Keratinocyte (primary cell): Measurements from ENCODE around the gene CIDEA. TPM values are rescaled to one million over a fixed set of nuclear protein-coding genes. Genes with fewer than 3 reads are reported as not detected.
A peak's percentile ranks its signal among the peaks of the same experiment; 100 is the strongest.

ENCODE experiments used
- DNase-seq: peaks from one replicate; pipeline ENCODE4 v3.0.0-alpha.2; 2011; ENCODE audit warnings: low read depth, missing footprints, low spot score
- FAIRE-seq: peaks from 2 replicates; lab custom pipeline; 2011; peaks lifted over from hg19 to GRCh38; lab: Jason Lieb, UNC
- H2AFZ ChIP-seq: 2 replicates; pipeline ENCODE4 v1.6.0; 2012; ENCODE audit warnings: low read length, control low read depth, inconsistent platforms; ENCODE audit not compliant: control insufficient read depth
- H3K27ac ChIP-seq: 2 replicates; pipeline ENCODE4 v1.5.1; 2011; ENCODE audit warnings: low read length; ENCODE audit not compliant: control insufficient read depth, insufficient read depth
- H3K27me3 ChIP-seq: 3 replicates; pipeline ENCODE4 v1.6.0; 2011; ENCODE audit warnings: low read length; ENCODE audit not compliant: control insufficient read depth, insufficient read depth; ENCODE audit errors: extremely low read depth
- H3K36me3 ChIP-seq, 2 experiments: 2 replicates in 1 of 2; 3 replicates in 1 of 2; pipeline ENCODE4 v1.5.1; 2011; ENCODE audit warnings: low read length in 2 of 2, mild to moderate bottlenecking in 1 of 2; ENCODE audit not compliant: control insufficient read depth in 2 of 2, insufficient read depth in 2 of 2; ENCODE audit errors: extremely low read depth in 1 of 2
- H3K4me1 ChIP-seq: 3 replicates; pipeline ENCODE4 v1.5.1; 2011; ENCODE audit warnings: low read length; ENCODE audit not compliant: control insufficient read depth, insufficient read depth; ENCODE audit errors: extremely low read depth
- H3K4me2 ChIP-seq: 3 replicates; pipeline ENCODE4 v1.6.0; 2011; ENCODE audit warnings: low read depth, low read length; ENCODE audit not compliant: control insufficient read depth, insufficient read depth; ENCODE audit errors: extremely low read depth
- H3K4me3 ChIP-seq, 3 experiments: fragments of 200-600 bp in 1 of 3; sonication (generic) in 1 of 3; 2 replicates in 2 of 3; 3 replicates in 1 of 3; pipeline ENCODE4 v1.5.1; 2011 to 2016; ENCODE audit warnings: low read length in 3 of 3, mild to moderate bottlenecking in 3 of 3, control low read depth in 2 of 3, inconsistent platforms in 1 of 3, low read depth in 1 of 3, mixed read lengths in 1 of 3, mixed run types in 1 of 3, moderate library complexity in 1 of 3; ENCODE audit not compliant: control insufficient read depth in 2 of 3, insufficient read depth in 2 of 3; ENCODE audit errors: extremely low read depth in 1 of 3
- H3K79me2 ChIP-seq: 2 replicates; pipeline ENCODE4 v1.6.0; 2012; ENCODE audit warnings: low read length; ENCODE audit not compliant: control insufficient read depth, insufficient read depth
- H3K9ac ChIP-seq: 3 replicates; pipeline ENCODE4 v1.6.0; 2011; ENCODE audit warnings: low read length; ENCODE audit not compliant: control insufficient read depth, insufficient read depth; ENCODE audit errors: extremely low read depth
- H3K9me1 ChIP-seq: 3 replicates; pipeline ENCODE4 v1.6.0; 2011; ENCODE audit warnings: low read length; ENCODE audit not compliant: control insufficient read depth, insufficient read depth; ENCODE audit errors: extremely low read depth
- H3K9me3 ChIP-seq: 2 replicates; pipeline ENCODE4 v1.5.1; 2012; ENCODE audit warnings: low read depth, low read length; ENCODE audit not compliant: control insufficient read depth
- H4K20me1 ChIP-seq: 3 replicates; pipeline ENCODE4 v1.6.0; 2011; ENCODE audit warnings: low read length; ENCODE audit not compliant: control insufficient read depth, insufficient read depth; ENCODE audit errors: extremely low read depth
- EZH2 ChIP-seq: IDR thresholded peaks from one replicate; pipeline ENCODE4 v1.6.1; 2012; ENCODE audit warnings: inconsistent platforms, mild to moderate bottlenecking, low read length, moderate library complexity
- dilution Hi-C: fragments of 300-500 bp; cut with MboI; formaldehyde crosslinking; loops from one replicate; pipeline ENCODE4 v1.7.0; 2020; ENCODE audit warnings: low sequenced_read_pairs; ENCODE audit not compliant: extremely low pct_ligation_motif_present
- polyA plus RNA-seq, 5 experiments: library from polyadenylated mRNA; depleted of rRNA in 3 of 5; stranded (reverse) in 3 of 5; stranded (forward) in 1 of 5; unstranded in 1 of 5; fragments of >200 nt; gene quantifications; 1 replicate in 1 of 5; 2 replicates in 3 of 5; 3 replicates in 1 of 5; pipeline versions ENCODE4 v1.2.1 to v1.2.3, GENCODE V29; 2011 to 2012; ENCODE audit warnings: missing spikeins in 2 of 5, low read depth in 1 of 5, low replicate concordance in 1 of 5
- TF ChIP-seq, protein P1 (sequence below), 3 experiments: IDR thresholded peaks in 1 of 3; conservative IDR thresholded peaks in 1 of 3; optimal IDR thresholded peaks in 1 of 3; 2 replicates in 2 of 3; 3 replicates in 1 of 3; pipeline versions ENCODE3 to v1.5.1; 2011; ENCODE audit warnings: low read length in 3 of 3, mild to moderate bottlenecking in 3 of 3, moderate library complexity in 2 of 3, control low read depth in 1 of 3, inconsistent platforms in 1 of 3; ENCODE audit not compliant: insufficient read depth in 2 of 3; ENCODE audit errors: extremely low read depth in 1 of 3

CIDEA gene
- polyA plus RNA-seq, 1 donor (not counting 4 experiments of a cell fraction or from before 2014, with no cell fraction given): 1.2 TPM

- Histone ChIP-seq H3K9ac (peak overlapping the region; percentile 96), H3K4me2 (peak overlapping the region; percentile 99), H3K79me2 (no peaks in the 10 kb centered on the region), H2AFZ (peak overlapping the region; percentile 56), H3K4me3 (peak overlapping the region; percentile 39 to 75 (median 62)), H3K9me1 (no peaks in the 10 kb centered on the region), H4K20me1 (no peaks in the 10 kb centered on the region), H3K27ac (peak overlapping the region; percentile 98), H3K9me3 (no peaks in the 10 kb centered on the region), H3K36me3 (no peaks in the 10 kb centered on the region), H3K4me1 (peaks cover 21% of the 10 kb centered on the region), H3K27me3 (no peaks in the 10 kb centered on the region)
- DNase-seq (no peak), FAIRE-seq (no peak)
- dilution Hi-C loops: no loop called here
- TF ChIP-seq EZH2: no peak
- TF ChIP-seq, protein P1, sequence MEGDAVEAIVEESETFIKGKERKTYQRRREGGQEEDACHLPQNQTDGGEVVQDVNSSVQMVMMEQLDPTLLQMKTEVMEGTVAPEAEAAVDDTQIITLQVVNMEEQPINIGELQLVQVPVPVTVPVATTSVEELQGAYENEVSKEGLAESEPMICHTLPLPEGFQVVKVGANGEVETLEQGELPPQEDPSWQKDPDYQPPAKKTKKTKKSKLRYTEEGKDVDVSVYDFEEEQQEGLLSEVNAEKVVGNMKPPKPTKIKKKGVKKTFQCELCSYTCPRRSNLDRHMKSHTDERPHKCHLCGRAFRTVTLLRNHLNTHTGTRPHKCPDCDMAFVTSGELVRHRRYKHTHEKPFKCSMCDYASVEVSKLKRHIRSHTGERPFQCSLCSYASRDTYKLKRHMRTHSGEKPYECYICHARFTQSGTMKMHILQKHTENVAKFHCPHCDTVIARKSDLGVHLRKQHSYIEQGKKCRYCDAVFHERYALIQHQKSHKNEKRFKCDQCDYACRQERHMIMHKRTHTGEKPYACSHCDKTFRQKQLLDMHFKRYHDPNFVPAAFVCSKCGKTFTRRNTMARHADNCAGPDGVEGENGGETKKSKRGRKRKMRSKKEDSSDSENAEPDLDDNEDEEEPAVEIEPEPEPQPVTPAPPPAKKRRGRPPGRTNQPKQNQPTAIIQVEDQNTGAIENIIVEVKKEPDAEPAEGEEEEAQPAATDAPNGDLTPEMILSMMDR (optimal IDR thresholded peaks at IDR 0.05 in 1 of 3, IDR thresholded peaks at IDR 0.05 in 1 of 3, conservative IDR thresholded peaks at IDR 0.05 in 1 of 3; ENCODE audit: extremely low read depth in 1 of 3, insufficient read depth in 2 of 3, low read length in 3 of 3): no peak
These were observed 34.2 kb downstream of the CIDEA start for GRCh38 chr18:12288403-12288755.

- no peak for TF ChIP-seq EZH2
- TF ChIP-seq, protein P1 (optimal IDR thresholded peaks at IDR 0.05 in 1 of 3, IDR thresholded peaks at IDR 0.05 in 1 of 3, conservative IDR thresholded peaks at IDR 0.05 in 1 of 3; ENCODE audit: extremely low read depth in 1 of 3, insufficient read depth in 2 of 3, low read length in 3 of 3): no peak
- H3K9me3 ChIP-seq: no peaks in the 10 kb centered on the region
- no peak overlapping the region for H3K4me3 ChIP-seq
- H3K27me3 ChIP-seq: no peaks in the 10 kb centered on the region
- no peaks in the 10 kb centered on the region for H3K36me3 ChIP-seq
- peaks cover 21% of the 10 kb centered on the region for H3K4me1 ChIP-seq
- FAIRE-seq: no peak
- H3K79me2 ChIP-seq: no peaks in the 10 kb centered on the region
- H3K4me2 ChIP-seq: no peak overlapping the region
- DNase-seq: no peak
- dilution Hi-C loops: no loop called here
- no peak overlapping the region for H3K9ac ChIP-seq
- H4K20me1 ChIP-seq: no peaks in the 10 kb centered on the region
- no peaks in the 10 kb centered on the region for H3K9me1 ChIP-seq
- H3K27ac ChIP-seq: no peak overlapping the region
- no peak overlapping the region for H2AFZ ChIP-seq
These were observed 35.9 kb downstream of the CIDEA start for GRCh38 chr18:12290086-12290485.
